Measurements from ENCODE around the gene PRKCH.
A peak's percentile ranks its signal among the peaks of the same experiment; 100 is the strongest.
"Not testable (repeated sequence)": the region's sequence is repeated elsewhere in the genome, so short reads cannot be mapped to it uniquely, and the experiment has no call there.

PRKCH gene

DNA sequence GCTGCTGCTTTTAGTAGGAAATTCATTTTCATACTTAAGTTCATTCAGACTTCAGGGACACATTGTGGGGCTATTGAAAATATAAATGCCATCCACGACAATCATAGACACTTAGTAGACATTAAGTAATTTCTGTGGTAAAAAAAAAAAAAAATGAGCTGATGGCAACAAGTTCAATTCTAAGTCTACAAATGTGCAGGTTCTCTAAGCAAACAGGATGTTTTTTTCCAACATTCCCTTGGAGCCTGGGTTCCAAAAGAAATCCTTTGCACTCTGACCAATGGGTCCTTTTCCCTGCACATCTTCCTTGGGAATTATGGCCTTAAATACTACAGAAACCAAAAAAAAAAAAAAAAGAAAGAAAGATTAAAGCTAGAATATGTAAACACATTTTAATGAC lies 198.4 kb downstream of the PRKCH start:
- no peak overlapping the region for H3K4me3 Mint-ChIP-seq
- H3K4me1 Mint-ChIP-seq = peaks cover 70% of the 10 kb centered on the region
- H3K27ac Mint-ChIP-seq = no peak overlapping the region
- peaks cover 63% of the 10 kb centered on the region for H3K36me3 Mint-ChIP-seq
- no peaks in the 10 kb centered on the region for H3K9me3 Mint-ChIP-seq
- H3K27me3 Mint-ChIP-seq = no peaks in the 10 kb centered on the region
- no peak for DNase-seq
- CTCF ChIA-PET = interaction anchor here (0.6 to 1.1 kb wide), 3 partner anchors 27 to 186 kb away, joined by 3 to 4 read pairs (median 3); no protein-coding TSS in a partner anchor

DNA sequence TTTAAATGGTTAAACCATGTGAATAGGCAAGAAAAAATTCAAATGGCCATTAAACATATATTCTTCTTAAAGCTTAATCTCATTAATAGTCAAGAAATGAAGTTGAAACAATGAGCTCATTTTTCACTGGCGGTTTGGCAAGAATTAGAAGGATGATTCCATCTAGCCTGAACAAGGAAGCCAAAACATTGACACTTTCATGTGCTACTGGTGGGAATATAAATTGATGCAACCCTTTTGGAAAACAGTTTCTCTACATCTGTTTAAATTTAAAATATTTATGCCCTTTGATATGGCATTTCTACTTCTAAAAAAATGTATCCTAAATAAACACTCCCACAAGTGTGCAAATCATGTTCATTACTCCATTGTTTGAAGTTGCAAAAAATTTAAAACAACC lies 199.2 kb downstream of the PRKCH start:
- Mint-ChIP-seq H3K4me1 (peaks cover 71% of the 10 kb centered on the region), H3K36me3 (peaks cover 63% of the 10 kb centered on the region), H3K27ac (no peak overlapping the region), H3K9me3 (no peaks in the 10 kb centered on the region), H3K27me3 (no peaks in the 10 kb centered on the region), H3K4me3 (no peak overlapping the region)
- DNase-seq = no peak
- CTCF ChIA-PET = interaction anchor here (0.6 to 1.1 kb wide), 3 partner anchors 26 to 187 kb away, joined by 3 to 4 read pairs (median 3); no protein-coding TSS in a partner anchor

DNA sequence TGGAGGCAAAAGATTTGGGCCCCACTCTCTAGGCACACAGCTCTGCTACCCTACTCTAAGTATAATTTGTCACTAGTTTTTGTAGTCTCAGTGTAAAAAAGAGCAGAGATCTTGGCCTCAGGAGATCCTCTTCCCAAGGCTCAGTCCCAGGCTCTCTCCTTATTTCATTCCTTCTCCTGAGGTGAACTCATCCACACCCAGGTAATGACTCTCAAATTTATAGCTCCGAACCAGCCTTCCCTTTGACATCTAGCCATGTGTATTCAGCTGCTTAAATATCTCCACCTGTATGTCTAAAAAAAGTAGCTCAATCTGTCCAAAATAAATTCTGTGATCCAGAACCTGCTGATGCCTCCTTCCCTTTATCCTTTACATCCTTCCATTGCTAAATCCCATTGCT lies 200.4 kb downstream of the PRKCH start:
- no peak overlapping the region for H3K4me3 Mint-ChIP-seq
- CTCF ChIA-PET = interaction anchor here (0.8 to 1.0 kb wide), 2 partner anchors 46 to 222 kb away, joined by 3 read pairs; no protein-coding TSS in a partner anchor

DNA sequence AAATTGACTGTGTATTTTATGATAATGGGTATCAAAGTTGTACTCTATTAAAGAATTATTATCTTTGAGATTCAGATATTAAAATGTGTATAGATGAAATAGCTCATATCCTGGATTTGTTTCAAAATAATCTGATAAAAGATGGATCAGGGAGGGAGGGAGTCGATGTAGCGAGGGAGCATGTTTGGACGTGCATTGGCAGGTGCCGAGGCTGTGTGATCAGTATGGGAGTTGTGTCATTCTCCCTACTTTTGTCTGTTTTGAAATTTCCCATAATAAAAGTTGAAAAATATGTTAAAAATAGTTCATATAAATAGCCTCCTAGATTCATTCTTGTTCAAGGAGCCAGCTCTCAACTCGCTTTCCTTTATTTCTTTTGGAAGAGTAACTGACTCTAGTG lies 202.4 kb downstream of the PRKCH start:
- CTCF ChIA-PET = interaction anchor here (0.9 to 3.0 kb wide), 6 partner anchors 10 to 314 kb away, joined by 3 to 10 read pairs (median 4); no protein-coding TSS in a partner anchor
- peaks cover 70% of the 10 kb centered on the region for H3K4me1 Mint-ChIP-seq
- H3K36me3 Mint-ChIP-seq = peaks cover 63% of the 10 kb centered on the region
- no peak overlapping the region for H3K4me3 Mint-ChIP-seq
- no peaks in the 10 kb centered on the region for H3K9me3 Mint-ChIP-seq
- H3K27me3 Mint-ChIP-seq = no peaks in the 10 kb centered on the region
- peak overlapping the region; percentile 34 for H3K27ac Mint-ChIP-seq
- no peak for DNase-seq

More for the DNA sequence above, 200.4 kb downstream of the PRKCH start:
- no peaks in the 10 kb centered on the region for H3K9me3 Mint-ChIP-seq
- DNase-seq = no peak
- no peaks in the 10 kb centered on the region for H3K27me3 Mint-ChIP-seq
- peaks cover 72% of the 10 kb centered on the region for H3K4me1 Mint-ChIP-seq
- H3K27ac Mint-ChIP-seq = no peak overlapping the region
- peaks cover 60% of the 10 kb centered on the region for H3K36me3 Mint-ChIP-seq

DNA sequence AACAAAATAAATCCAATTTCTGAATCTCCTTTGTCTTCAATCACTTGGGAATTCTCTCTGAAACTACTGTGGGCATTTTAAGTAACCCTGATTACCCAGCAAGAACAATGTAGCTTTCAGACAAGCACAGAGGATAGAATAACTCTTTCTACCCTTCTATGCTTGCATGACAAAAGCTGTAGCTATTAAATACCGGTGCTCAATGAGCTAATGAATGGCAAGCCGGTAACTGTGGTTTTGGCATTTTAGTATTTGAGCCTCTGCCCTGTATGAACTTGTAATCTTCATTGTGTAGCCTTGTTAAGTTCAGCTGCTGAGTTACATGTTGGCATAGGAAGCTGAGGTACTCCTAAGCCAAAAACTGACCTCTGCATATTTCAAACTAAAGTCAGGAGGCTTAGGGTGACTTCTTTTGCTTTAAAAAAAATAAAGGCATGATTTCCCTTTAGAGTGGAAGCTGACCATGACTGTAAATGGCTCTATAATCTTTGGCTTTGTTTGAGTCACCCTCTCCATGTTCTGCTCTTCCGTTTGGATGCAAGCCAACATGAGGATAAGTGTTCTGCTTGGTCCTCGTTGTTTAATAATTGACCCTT lies 202.9 kb downstream of the PRKCH start:
- H3K27ac Mint-ChIP-seq = peak overlapping the region; percentile 81
- H3K27me3 Mint-ChIP-seq = no peaks in the 10 kb centered on the region
- no peaks in the 10 kb centered on the region for H3K9me3 Mint-ChIP-seq
- CTCF ChIA-PET = interaction anchor here (0.7 to 3.0 kb wide), 8 partner anchors 10 to 314 kb away, joined by 3 to 10 read pairs (median 4); no protein-coding TSS in a partner anchor
- DNase-seq = no peak
- H3K36me3 Mint-ChIP-seq = peaks cover 67% of the 10 kb centered on the region
- peaks cover 73% of the 10 kb centered on the region for H3K4me1 Mint-ChIP-seq
- no peak overlapping the region for H3K4me3 Mint-ChIP-seq

DNA sequence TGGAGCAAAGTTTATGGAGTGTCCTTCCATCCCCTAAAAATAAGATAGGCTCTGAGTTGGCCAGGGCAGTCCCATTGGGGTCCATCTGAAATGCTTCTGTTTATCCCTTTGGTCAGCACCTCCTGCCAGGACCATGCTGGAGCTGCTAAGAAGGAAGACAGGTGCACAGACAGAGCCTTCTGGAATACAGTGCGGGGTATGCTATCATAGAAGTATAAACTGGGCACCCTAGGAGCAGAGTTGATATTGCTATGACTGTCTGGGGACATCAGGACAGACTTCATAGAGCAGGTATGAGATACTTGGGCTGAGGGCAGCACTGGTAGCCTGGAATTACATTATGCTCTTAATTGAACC lies 203.5 kb downstream of the PRKCH start:
- H3K9me3 Mint-ChIP-seq = no peaks in the 10 kb centered on the region
- H3K4me3 Mint-ChIP-seq = peak overlapping the region; percentile 11
- H3K27me3 Mint-ChIP-seq = no peaks in the 10 kb centered on the region
- peaks cover 74% of the 10 kb centered on the region for H3K4me1 Mint-ChIP-seq
- H3K27ac Mint-ChIP-seq = peak overlapping the region; percentile 81
- peaks cover 65% of the 10 kb centered on the region for H3K36me3 Mint-ChIP-seq
- CTCF ChIA-PET = interaction anchor here (0.7 to 3.0 kb wide), 5 partner anchors 12 to 48 kb away, joined by 3 to 10 read pairs (median 4); no protein-coding TSS in a partner anchor
- no peak for DNase-seq

DNA sequence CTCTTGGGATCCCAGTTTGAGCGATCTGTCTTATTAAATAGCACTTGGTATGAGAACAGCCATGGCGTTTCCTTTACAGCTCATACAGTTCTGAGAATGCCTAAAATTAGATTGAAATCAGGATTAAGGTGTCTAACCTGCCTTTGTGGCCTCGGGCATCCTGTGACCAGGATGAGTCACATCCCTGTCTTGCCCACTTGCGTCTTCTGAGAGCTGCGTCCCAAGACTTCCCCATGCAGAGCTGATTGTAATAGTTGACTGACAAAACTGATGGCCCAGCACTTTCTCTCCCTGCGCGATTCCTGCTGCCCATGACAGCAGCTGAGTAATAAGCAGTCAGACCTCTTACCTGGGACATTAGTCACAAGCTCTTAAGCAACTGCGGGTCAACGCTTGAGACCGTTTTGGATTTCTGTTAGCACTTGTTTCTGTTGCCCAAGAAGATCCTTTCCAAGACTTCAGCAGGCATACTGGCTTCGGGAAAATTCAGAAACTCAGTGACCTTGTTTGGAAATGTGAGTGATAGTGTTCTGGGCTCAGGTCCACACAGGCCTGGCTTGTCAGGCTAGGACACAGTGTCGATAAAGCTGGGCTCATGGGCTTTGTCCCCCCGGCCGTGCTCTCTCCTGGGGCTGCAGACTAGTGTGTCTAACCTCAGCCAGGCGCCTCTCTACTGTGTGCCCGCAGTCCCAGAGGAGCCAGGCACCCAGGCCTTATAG lies 204.1 kb downstream of the PRKCH start:
- H3K36me3 Mint-ChIP-seq = peaks cover 67% of the 10 kb centered on the region
- H3K27me3 Mint-ChIP-seq = no peaks in the 10 kb centered on the region
- DNase-seq = peak; percentile 75
- peak overlapping the region; percentile 81 for H3K27ac Mint-ChIP-seq
- peaks cover 77% of the 10 kb centered on the region for H3K4me1 Mint-ChIP-seq
- H3K4me3 Mint-ChIP-seq = peak overlapping the region; percentile 11
- CTCF ChIA-PET = interaction anchor here (0.9 to 3.0 kb wide), 4 partner anchors 13 to 49 kb away, joined by 3 to 10 read pairs (median 4); no protein-coding TSS in a partner anchor
- H3K9me3 Mint-ChIP-seq = no peaks in the 10 kb centered on the region

DNA sequence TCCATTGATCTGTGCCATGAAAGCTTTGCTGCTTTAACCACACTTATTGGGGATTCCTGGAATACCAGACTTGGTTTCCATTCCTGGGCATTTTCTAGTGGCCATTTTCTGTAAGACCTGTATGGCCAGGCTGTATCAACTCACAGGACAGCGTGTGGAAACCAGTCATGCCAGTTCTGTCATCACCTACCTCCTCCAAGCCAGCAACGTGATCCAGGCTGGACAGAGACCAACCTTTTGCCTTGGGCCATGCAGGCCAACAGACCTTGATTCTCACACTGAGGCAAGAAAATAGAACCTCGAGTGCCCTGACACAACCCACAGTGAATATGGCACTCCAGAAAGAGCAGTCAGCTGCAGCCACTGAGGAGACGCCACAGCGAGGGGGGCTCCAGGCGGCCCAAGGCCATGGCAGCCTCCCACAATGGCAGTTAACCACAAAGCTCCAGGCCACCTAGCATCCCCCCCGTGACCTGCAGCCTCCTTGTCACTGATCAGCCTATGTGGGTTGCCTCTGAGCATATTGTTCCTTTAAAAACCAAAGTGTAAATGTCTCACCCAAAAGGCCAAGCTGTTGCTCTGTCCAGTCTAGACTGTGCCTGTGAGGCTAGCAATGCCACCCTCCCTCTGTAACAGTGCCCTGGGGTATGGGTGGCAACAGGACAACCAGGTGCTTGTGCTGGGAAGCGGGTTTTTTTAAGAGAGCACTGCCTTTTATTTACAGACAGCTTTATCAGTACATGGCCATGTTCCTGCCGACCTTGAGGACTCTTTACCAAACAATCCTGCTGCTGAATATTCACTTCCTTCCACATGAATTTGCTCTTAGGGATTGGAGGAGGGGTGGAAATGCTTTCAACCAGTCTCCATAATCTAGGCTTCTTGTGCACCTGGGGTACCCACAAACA lies 205.3 kb downstream of the PRKCH start:
- no peaks in the 10 kb centered on the region for H3K27me3 Mint-ChIP-seq
- peaks cover 72% of the 10 kb centered on the region for H3K36me3 Mint-ChIP-seq
- no peak for DNase-seq
- no peak overlapping the region for H3K4me3 Mint-ChIP-seq
- CTCF ChIA-PET = interaction anchor here (1.2 kb wide), 1 partner anchor 139 kb away, joined by 3 read pairs; no protein-coding TSS in a partner anchor
- no peaks in the 10 kb centered on the region for H3K9me3 Mint-ChIP-seq
- H3K4me1 Mint-ChIP-seq = peaks cover 87% of the 10 kb centered on the region
- H3K27ac Mint-ChIP-seq = peak overlapping the region; percentile 81

DNA sequence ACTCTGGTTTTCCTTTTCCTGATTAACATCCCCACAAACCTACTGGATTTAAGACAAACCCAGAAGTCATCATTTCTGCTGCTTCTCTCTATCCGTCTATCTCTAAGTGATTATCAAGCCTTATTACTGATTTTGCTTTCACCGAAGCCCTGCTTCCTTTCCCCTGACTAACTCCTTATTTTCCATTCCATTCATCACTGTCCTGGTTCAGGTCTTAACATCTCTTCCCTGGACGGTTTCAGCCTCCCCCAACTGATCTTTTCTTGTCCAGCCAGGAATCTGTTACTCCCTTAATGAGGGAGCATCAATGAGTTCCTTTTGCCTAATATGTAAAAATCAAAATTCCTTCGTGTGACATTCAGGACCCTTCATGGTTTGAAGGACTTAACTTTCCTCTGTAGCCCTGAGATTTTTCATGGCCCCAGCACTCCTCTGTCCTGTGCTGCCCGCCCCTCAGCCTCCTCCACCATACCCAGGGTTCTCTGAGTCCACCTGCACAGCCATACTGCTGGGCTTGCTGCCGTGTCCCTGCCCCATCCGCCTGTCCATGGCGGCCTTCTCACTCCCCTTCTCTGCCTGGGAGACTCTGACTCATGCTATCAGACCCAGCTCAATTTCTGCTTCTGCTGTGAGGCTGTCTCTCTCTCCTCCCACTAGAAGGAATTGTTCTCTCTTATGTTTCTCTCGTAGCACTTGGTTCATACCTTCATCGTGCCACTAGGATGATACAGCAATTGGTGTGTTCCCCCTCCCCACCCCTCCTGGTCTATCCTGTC lies 206.1 kb downstream of the PRKCH start:
- CTCF ChIA-PET = interaction anchor here (1.2 kb wide), 1 partner anchor 138 kb away, joined by 3 read pairs; no protein-coding TSS in a partner anchor

DNA sequence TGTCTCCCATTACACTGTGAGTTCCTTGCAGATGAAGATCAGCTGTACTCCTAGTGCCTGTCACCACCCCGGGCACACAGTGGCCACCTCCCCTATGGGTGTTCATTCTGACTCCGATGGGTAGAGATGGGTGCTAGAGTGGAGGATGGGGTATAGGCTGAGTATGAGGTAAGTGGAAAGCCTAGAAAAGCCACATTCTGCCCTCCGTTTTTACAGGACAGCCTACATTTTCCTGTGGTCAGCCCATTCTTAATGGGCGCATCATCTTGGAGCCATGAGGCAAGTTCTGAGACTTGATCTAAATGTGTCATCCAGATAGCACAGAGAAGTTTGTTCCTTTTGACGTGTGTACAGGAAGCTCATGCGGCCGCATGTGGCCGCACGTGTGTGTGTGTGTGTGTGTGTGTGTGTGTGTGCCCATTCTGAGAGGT lies 207.2 kb downstream of the PRKCH start:
- CTCF ChIA-PET = no interaction called here
- Mint-ChIP-seq H3K4me1 (peaks cover 82% of the 10 kb centered on the region), H3K9me3 (no peaks in the 10 kb centered on the region), H3K36me3 (peaks cover 69% of the 10 kb centered on the region), H3K27me3 (no peaks in the 10 kb centered on the region), H3K4me3 (no peak overlapping the region), H3K27ac (peak overlapping the region; percentile 56)
- DNase-seq = no peak

More for the DNA sequence above, 206.1 kb downstream of the PRKCH start:
- no peak for DNase-seq
- H3K4me1 Mint-ChIP-seq = peaks cover 83% of the 10 kb centered on the region
- peaks cover 67% of the 10 kb centered on the region for H3K36me3 Mint-ChIP-seq
- peak overlapping the region; percentile 81 for H3K27ac Mint-ChIP-seq
- H3K27me3 Mint-ChIP-seq = no peaks in the 10 kb centered on the region
- no peak overlapping the region for H3K4me3 Mint-ChIP-seq
- H3K9me3 Mint-ChIP-seq = no peaks in the 10 kb centered on the region

DNA sequence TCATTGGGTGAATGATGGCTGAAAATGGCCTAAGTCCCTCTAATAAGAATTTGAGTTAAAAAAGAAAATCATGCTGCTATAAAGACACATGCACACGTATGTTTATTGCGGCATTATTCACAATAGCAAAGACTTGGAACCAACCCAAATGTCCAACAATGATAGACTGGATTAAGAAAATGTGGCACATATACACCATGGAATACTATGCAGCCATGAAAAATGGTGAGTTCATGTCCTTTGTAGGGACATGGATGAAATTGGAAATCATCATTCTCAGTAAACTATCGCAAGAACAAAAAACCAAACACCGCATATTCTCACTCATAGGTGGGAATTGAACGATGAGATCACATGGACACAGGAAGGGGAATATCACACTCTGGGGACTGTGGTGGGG lies 208.0 kb downstream of the PRKCH start:
- H3K27ac Mint-ChIP-seq, H3K27me3 Mint-ChIP-seq, H3K4me3 Mint-ChIP-seq, DNase-seq, H3K9me3 Mint-ChIP-seq, CTCF ChIA-PET: not testable (repeated sequence)
- H3K4me1 Mint-ChIP-seq = peaks cover 80% of the 10 kb centered on the region
- peaks cover 74% of the 10 kb centered on the region for H3K36me3 Mint-ChIP-seq

DNA sequence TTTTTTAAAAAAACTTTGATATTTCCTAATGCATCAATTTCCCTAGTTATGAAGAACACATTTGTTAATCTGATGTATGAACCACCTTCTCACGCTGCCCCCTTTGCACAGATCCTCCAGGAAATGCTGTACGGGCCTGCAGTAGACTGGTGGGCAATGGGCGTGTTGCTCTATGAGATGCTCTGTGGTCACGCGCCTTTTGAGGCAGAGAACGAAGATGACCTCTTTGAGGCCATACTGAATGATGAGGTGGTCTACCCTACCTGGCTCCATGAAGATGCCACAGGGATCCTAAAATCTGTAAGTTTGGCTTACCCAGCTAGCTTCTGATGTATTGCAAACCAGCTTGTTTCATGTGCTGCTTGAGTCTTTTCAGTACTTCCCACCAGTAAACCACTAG lies 208.9 kb downstream of the PRKCH start:
- no peak overlapping the region for H3K27ac Mint-ChIP-seq
- CTCF ChIA-PET = interaction anchor here (0.8 kb wide), 1 partner anchor 21 kb away, joined by 3 read pairs; no protein-coding TSS in a partner anchor

DNA sequence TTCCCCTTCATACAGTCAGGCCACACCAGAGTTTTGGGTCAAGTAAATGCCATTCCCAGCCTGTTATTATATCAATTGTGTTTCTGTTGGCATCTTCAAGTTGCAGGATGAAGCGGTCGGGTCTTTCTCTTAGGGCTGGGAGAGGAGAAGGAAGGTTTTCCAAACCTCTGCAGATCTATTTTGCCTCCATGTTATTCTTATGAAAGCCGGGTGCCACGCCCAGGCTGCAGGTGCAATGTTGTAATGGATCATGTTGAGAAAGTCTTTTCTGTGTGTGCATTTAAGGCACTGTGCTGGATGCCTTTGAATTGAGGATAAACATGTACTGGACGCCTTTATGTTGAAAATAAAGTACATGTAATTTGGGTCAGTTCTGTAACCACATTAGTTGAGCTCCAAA lies 209.5 kb downstream of the PRKCH start:
- no peak for DNase-seq
- Mint-ChIP-seq H3K9me3 (no peaks in the 10 kb centered on the region), H3K36me3 (peaks cover 81% of the 10 kb centered on the region), H3K27me3 (no peaks in the 10 kb centered on the region), H3K27ac (no peak overlapping the region), H3K4me3 (no peak overlapping the region), H3K4me1 (peaks cover 74% of the 10 kb centered on the region)
- CTCF ChIA-PET = interaction anchor here (0.8 kb wide), 1 partner anchor 21 kb away, joined by 3 read pairs; no protein-coding TSS in a partner anchor

More for the DNA sequence above, 208.9 kb downstream of the PRKCH start:
- H3K4me1 Mint-ChIP-seq = peaks cover 74% of the 10 kb centered on the region
- no peak for DNase-seq
- H3K9me3 Mint-ChIP-seq = no peaks in the 10 kb centered on the region
- no peaks in the 10 kb centered on the region for H3K27me3 Mint-ChIP-seq
- H3K4me3 Mint-ChIP-seq = no peak overlapping the region
- peaks cover 79% of the 10 kb centered on the region for H3K36me3 Mint-ChIP-seq
